Measurements from ENCODE around the gene SHF. TPM values are rescaled to one million over a fixed set of nuclear protein-coding genes. Genes with fewer than 3 reads are reported as not detected.
A peak's percentile ranks its signal among the peaks of the same experiment; 100 is the strongest.

The SHF gene
- total RNA-seq, 2 experiments from 2014 or later: 2.2 to 4.5 TPM

DNA sequence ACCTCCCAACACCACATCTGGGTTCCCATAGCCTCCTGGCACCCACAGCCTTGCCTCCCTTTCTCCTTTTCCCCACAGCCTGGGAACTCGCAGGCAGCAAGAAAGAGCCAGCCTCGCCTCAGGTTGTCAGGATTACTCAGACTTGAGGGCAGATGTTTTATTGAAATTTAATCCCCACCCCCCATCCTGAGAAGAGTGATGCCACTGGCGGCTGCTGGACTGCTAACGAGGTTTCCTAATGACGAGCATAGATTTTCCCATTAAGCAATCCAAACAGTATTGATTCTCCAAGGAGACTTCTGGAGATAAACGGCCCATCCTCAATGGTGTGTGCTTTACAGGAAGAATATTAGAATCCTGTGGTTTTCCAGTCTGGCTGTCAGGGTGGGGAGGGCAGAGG, 13.7 kb downstream of the SHF start:
- CTCF ChIA-PET: interaction anchor here (0.7 to 8.6 kb wide), 2 partner anchors 10 to 24 kb away, joined by 4 to 60 read pairs; no protein-coding TSS in a partner anchor
- no peaks in the 10 kb centered on the region for H3K36me3 Mint-ChIP-seq
- no peak overlapping the region for H3K4me3 Mint-ChIP-seq
- no peaks in the 10 kb centered on the region for H3K27me3 Mint-ChIP-seq
- DNase-seq (no peak), ATAC-seq (no peak)
- H3K27ac Mint-ChIP-seq: no peak overlapping the region
- no peaks in the 10 kb centered on the region for H3K9me3 Mint-ChIP-seq (ENCODE audit: low read depth)
- H3K4me1 Mint-ChIP-seq: no peaks in the 10 kb centered on the region

DNA sequence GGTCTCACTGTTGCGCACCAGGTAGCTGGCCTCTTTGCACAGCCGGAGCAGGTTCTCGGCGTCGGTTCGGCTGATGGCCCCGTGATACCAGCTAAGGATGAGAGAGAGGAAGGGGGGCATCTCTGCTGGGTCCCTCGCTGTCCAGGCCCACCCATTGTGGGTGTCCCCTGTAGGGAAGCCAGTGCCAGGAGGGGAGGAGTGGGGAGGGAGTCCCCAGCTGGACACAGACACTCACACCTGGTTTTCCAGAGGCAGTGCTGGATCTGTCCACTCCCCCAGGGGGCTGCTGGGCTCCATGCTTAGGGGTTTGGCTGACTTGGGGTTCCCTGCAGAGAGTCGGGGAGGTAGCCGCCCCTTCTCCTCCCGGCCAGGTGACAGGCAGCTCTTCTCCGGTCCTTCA, 15.9 kb downstream of the SHF start:
- CTCF ChIA-PET: interaction anchor here (0.6 to 12.6 kb wide), 2 partner anchors 33 to 75 kb away, joined by 3 to 258 read pairs; no protein-coding TSS in a partner anchor
- ATAC-seq: no peak
- Mint-ChIP-seq H3K4me1 (no peaks in the 10 kb centered on the region), H3K27me3 (no peaks in the 10 kb centered on the region), H3K36me3 (no peaks in the 10 kb centered on the region), H3K27ac (no peak overlapping the region), H3K4me3 (no peak overlapping the region), H3K9me3 (ENCODE audit: low read depth) (no peaks in the 10 kb centered on the region)
- DNase-seq: no peak

GRCh38 chr15:45169608-45170480, 17.9 kb downstream of the SHF start:
- Mint-ChIP-seq H3K9me3 (ENCODE audit: low read depth) (no peaks in the 10 kb centered on the region), H3K4me1 (peaks cover 14% of the 10 kb centered on the region), H3K36me3 (no peaks in the 10 kb centered on the region), H3K27ac (no peak overlapping the region), H3K27me3 (no peaks in the 10 kb centered on the region), H3K4me3 (no peak overlapping the region)
- ATAC-seq (no peak), DNase-seq (no peak)
- CTCF ChIA-PET: interaction anchor here (0.7 to 12.6 kb wide), 4 partner anchors 10 to 232 kb away, joined by 3 to 258 read pairs (median 16); a partner anchor contains a TSS

DNA sequence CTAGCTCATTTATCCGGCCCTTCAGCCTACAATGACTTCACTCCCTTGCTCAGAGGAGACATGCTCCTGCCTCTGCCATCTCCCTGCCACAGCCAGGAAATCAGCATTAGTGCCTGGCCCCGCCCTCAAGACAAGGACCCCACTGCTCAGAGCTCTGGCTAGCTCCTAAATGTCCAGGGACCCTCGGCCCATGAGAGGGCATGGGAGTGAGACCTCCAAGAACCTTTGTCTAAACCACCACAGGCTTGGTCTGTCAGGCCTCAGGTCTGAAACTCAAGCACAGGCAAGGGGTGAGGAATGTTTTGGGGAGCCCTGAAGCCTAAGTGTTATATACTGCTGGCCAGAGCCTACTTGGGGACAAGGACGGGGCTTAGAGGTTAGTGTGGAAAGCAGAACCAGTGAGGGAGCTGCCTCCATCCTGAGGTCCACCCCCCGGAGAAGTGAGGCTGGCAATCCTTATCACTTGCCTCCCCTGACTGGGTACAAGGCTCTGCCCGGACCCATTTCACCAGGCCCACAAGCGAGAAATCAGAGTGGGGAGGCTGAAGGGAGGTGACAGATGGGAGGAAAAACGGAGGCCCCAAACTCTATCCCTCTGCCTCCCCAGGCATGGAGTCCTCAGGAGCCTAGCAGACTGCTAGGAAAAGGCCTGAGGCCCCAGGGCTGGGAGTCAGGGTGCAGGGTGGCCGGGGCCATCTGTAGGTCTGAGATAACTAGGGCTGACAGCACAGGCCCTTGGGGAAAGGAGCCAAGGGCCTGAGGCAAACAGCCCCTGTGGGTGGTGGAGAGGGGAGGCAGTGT, 18.8 kb downstream of the SHF start:
- Mint-ChIP-seq H3K9me3 (ENCODE audit: low read depth) (no peaks in the 10 kb centered on the region), H3K4me3 (no peak overlapping the region), H3K27me3 (no peaks in the 10 kb centered on the region), H3K27ac (peak overlapping the region; percentile 19), H3K4me1 (peaks cover 14% of the 10 kb centered on the region), H3K36me3 (no peaks in the 10 kb centered on the region)
- no peak for DNase-seq
- ATAC-seq: no peak
- CTCF ChIA-PET: interaction anchor here (0.9 to 12.6 kb wide), 6 partner anchors 7 to 233 kb away, joined by 3 to 258 read pairs (median 10); a partner anchor contains a TSS

GRCh38 chr15:45168286-45168685, 19.5 kb downstream of the SHF start:
- Mint-ChIP-seq H3K4me1 (peaks cover 14% of the 10 kb centered on the region), H3K36me3 (no peaks in the 10 kb centered on the region), H3K9me3 (ENCODE audit: low read depth) (no peaks in the 10 kb centered on the region), H3K27ac (no peak overlapping the region), H3K27me3 (no peaks in the 10 kb centered on the region), H3K4me3 (no peak overlapping the region)
- no peak for DNase-seq
- CTCF ChIA-PET: interaction anchor here (0.7 to 12.6 kb wide), 10 partner anchors 8 to 234 kb away, joined by 3 to 258 read pairs (median 5); a partner anchor contains a TSS
- ATAC-seq: no peak

DNA sequence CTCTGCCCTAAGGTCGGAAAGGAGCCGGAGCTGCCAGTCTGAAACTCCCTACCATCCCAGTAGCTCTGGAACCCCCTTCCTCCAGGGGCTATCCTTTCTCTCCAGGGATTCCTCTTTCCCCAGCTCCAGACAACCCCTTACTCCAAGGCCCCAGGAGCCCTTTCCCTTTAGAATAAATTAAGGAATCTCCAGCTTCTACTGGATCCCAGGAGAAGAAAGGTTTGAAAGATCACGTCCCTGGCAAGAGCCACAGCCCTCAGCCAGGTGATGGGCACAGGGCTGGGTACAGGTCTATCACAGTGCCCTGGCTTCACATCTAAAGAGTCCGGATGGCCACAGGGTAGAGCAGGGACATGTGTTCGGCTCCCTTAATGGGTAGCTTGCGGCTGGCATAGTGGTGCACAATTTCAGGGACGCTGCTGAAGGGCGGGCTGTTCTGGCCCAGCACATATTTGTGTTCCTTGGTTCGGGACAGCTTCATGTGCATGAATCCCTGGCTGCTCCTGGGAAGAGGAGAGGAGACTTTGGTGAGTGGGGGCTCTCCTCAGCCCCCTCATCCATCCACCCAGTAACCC, 20.0 kb downstream of the SHF start:
- H3K4me3 Mint-ChIP-seq: peak overlapping the region; percentile 61
- CTCF ChIA-PET: interaction anchor here (0.5 to 12.6 kb wide), 17 partner anchors 8 to 419 kb away, joined by 3 to 258 read pairs (median 3); partner anchors contain the start of gene BLOC1S6

GRCh38 chr15:45166834-45167630, 20.7 kb downstream of the SHF start:
- CTCF ChIA-PET: interaction anchor here (0.5 to 12.6 kb wide), 15 partner anchors 9 to 420 kb away, joined by 3 to 258 read pairs (median 3); partner anchors contain the start of gene BLOC1S6
- peak overlapping the region; percentile 79 for H3K27ac Mint-ChIP-seq
- peaks cover 14% of the 10 kb centered on the region for H3K4me1 Mint-ChIP-seq
- DNase-seq (peak; percentile 92), ATAC-seq (peak; percentile 95)
- H3K4me3 Mint-ChIP-seq: peak overlapping the region; percentile 61
- no peaks in the 10 kb centered on the region for H3K36me3 Mint-ChIP-seq
- H3K27me3 Mint-ChIP-seq: no peaks in the 10 kb centered on the region
- no peaks in the 10 kb centered on the region for H3K9me3 Mint-ChIP-seq (ENCODE audit: low read depth)

More for the DNA sequence above, 20.0 kb downstream of the SHF start:
- ATAC-seq: no peak
- Mint-ChIP-seq H3K9me3 (ENCODE audit: low read depth) (no peaks in the 10 kb centered on the region), H3K36me3 (no peaks in the 10 kb centered on the region), H3K27ac (peak overlapping the region; percentile 79), H3K4me1 (peaks cover 14% of the 10 kb centered on the region), H3K27me3 (no peaks in the 10 kb centered on the region)
- no peak for DNase-seq

- Mint-ChIP-seq H3K27me3 (no peaks in the 10 kb centered on the region), H3K4me1 (peaks cover 14% of the 10 kb centered on the region), H3K27ac (peak overlapping the region; percentile 80), H3K36me3 (no peaks in the 10 kb centered on the region), H3K4me3 (peak overlapping the region; percentile 74), H3K9me3 (ENCODE audit: low read depth) (no peaks in the 10 kb centered on the region)
- CTCF ChIA-PET: interaction anchor here (4.5 to 12.6 kb wide), 2 partner anchors 13 to 39 kb away, joined by 60 to 258 read pairs; no protein-coding TSS in a partner anchor
- ATAC-seq (no peak), DNase-seq (no peak)
These were observed 22.2 kb downstream of the SHF start for GRCh38 chr15:45165536-45165935.

- Mint-ChIP-seq H3K9me3 (ENCODE audit: low read depth) (no peaks in the 10 kb centered on the region), H3K4me1 (peaks cover 14% of the 10 kb centered on the region), H3K27me3 (no peaks in the 10 kb centered on the region), H3K4me3 (no peak overlapping the region), H3K36me3 (no peaks in the 10 kb centered on the region), H3K27ac (peak overlapping the region; percentile 59)
- CTCF ChIA-PET: interaction anchor here (0.9 to 12.6 kb wide), 7 partner anchors 13 to 292 kb away, joined by 4 to 258 read pairs (median 10); a partner anchor contains a TSS
- no peak for DNase-seq
- no peak for ATAC-seq
These were observed 22.9 kb downstream of the SHF start for GRCh38 chr15:45164914-45165313.

DNA sequence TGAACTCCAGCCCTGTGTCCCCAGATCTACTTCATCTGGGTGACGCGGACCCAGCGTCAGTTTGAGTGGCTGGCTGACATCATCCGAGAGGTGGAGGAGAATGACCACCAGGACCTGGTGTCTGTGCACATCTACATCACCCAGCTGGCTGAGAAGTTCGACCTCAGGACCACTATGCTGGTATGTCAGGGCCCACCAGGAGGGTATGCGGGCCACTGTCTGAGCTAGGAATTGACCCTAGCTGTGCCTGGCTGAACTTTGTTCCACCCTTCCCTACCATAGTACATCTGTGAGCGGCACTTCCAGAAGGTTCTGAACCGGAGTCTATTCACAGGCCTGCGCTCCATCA, 24.3 kb downstream of the SHF start:
- Mint-ChIP-seq H3K27me3 (no peaks in the 10 kb centered on the region), H3K27ac (no peak overlapping the region)
- CTCF ChIA-PET: interaction anchor here (0.7 to 12.6 kb wide), 28 partner anchors 8 to 474 kb away, joined by 3 to 258 read pairs (median 4); a partner anchor contains a TSS

DNA sequence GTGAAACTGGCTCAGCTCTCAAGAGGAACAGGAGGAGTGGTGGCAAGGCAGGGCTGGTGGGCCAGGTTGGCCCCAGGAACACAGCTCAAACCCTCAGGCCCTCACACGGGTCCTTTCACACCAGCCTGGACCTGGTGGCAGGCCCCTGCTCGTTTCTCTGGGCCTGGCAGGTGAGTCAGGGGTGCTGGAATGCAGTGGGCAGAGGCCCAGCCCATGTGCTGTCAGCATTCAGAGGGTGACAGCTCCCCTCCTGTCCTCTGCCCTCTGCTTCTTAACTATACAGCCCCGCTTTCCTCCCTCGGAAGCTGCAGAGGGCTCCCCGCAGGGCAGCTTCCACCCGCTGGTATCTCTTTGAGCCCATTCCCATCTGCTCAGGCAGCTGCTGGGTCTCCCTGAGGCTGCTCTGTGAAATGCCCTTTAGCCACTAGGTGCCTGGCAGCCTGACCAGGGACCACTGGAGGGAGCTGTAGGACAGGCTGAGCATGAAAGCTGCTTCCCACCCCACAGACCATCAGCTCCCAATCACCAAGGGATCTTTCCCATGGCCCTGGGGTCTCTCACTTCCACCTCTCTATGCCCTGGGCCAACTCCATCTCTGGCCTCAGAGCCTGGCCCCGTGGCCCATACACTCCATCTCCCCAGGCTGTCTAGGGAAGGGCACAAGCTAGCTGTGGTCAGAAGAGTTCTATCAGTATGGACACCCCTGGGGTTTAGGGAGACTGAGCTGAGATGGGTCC, 24.8 kb downstream of the SHF start:
- CTCF ChIA-PET: interaction anchor here (0.7 to 12.6 kb wide), 30 partner anchors 8 to 474 kb away, joined by 3 to 258 read pairs (median 4); a partner anchor contains a TSS
- no peaks in the 10 kb centered on the region for H3K36me3 Mint-ChIP-seq
- H3K27me3 Mint-ChIP-seq: no peaks in the 10 kb centered on the region
- ATAC-seq: peak; percentile 44
- peak; percentile 79 for DNase-seq
- no peaks in the 10 kb centered on the region for H3K9me3 Mint-ChIP-seq (ENCODE audit: low read depth)
- H3K27ac Mint-ChIP-seq: no peak overlapping the region
- peaks cover 18% of the 10 kb centered on the region for H3K4me1 Mint-ChIP-seq
- no peak overlapping the region for H3K4me3 Mint-ChIP-seq

More for the DNA sequence above, 24.3 kb downstream of the SHF start:
- H3K9me3 Mint-ChIP-seq (ENCODE audit: low read depth): no peaks in the 10 kb centered on the region
- ATAC-seq (no peak), DNase-seq (no peak)
- H3K36me3 Mint-ChIP-seq: no peaks in the 10 kb centered on the region
- peaks cover 15% of the 10 kb centered on the region for H3K4me1 Mint-ChIP-seq
- no peak overlapping the region for H3K4me3 Mint-ChIP-seq

Measured in activated CD8-positive, alpha-beta memory T cell treated with anti-CD3 and anti-CD28 coated beads, Interleukin-2, amount 10 ng/mL, durations not matched to agents 7 days and 5 days (primary cell).